Measurements from ENCODE around the gene DIP2A.

GRCh38 chr21:46448108-46448507 lies 10.6 kb upstream of the DIP2A start:
- TF ChIP-seq CTCF (IDR thresholded peaks at IDR 0.05; ENCODE audit: insufficient read depth, low read length, poor library complexity, severe bottlenecking): no peak
- TF ChIP-seq EZH2phosphoT487 (conservative IDR thresholded peaks at IDR 0.05; ENCODE audit: low read length): no peak

Data from SU-DHL-6 (cell line).